ENCODE results near the gene USP31.
"Not testable (repeated sequence)": the region's sequence is repeated elsewhere in the genome, so short reads cannot be mapped to it uniquely, and the experiment has no call there.

USP31 gene

DNA sequence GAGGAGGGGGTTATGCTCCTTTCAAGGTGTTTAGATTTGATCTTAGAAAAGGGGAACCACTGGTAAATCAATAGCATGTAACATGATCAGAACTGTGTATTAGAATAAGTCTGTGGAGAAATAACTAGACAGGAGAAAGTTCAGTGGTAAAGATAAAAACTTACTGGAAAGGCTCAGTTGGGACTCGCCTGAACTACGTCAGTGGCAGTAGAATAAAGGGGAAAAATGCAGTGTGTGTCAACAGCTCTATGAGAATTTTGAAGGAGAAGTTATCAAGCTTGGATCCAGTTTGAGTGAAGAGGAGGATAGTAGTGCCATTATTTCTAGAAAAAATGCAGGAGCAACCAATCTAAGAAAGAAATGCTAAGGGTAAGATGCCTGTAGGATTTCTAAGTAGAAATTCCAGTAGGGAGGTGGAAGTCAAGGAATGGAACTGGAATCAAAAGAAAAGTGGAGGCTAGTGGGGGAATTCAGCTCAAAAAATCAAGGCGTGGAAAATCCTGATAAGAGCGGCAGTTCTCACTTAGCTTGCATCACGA, 48.2 kb downstream of the USP31 start:
- DNase-seq (ENCODE audit: low spot score), result no peak

DNA sequence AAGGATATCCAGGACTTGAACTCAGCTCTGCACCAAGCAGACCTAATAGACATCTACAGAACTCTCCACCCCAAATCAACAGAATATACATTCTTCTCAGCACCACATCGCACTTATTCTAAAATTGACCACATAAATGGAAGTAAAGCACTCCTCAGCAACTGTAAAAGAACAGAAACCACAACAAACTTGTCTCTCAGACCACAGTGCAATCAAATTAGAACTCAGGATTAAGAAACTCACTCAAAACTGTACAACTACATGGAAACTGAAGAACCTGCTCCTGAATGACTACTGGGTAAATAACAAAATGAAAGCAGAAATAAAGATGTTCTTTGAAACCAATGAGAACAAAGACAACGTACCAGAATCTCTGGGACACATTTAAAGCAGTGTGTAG, 52.8 kb downstream of the USP31 start:
- not testable (repeated sequence) for DNase-seq (ENCODE audit: low spot score)

DNA sequence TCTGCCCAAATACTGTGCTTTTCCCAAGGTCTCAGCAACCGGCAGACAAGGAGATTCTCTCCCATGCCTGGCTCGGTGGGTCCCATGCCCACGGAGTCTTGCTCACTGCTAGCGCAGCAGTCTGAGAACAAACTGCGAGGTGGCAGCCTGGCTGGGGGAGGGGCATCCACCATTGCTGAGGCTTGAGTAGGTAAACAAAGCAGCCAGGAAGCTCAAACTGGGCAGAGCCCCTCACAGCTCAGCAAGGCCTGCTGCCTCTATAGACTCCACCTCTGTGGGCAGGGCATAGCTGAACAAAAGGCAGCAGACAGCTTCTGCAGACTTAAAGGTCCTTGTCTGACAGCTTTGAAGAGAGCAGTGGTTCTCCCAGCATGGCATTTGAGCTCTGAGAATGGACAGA, 55.1 kb downstream of the USP31 start:
- not testable (repeated sequence) for DNase-seq (ENCODE audit: low spot score)

DNA sequence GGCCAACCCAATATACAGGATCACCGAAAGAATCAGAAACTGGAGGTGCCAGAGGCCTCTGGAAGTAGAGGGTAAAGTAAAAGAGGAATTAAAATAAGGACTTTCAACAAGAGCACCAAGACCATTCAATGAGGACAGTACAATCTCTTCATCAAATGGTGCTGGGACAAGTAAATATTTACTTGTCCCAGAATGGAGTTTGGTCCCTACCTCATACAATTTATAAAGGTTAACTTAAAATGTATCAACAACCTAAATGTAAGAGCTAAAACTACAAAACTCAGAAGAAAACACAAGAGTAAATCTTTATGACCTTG, 56.5 kb downstream of the USP31 start:
- no peak for DNase-seq (ENCODE audit: low spot score)

DNA sequence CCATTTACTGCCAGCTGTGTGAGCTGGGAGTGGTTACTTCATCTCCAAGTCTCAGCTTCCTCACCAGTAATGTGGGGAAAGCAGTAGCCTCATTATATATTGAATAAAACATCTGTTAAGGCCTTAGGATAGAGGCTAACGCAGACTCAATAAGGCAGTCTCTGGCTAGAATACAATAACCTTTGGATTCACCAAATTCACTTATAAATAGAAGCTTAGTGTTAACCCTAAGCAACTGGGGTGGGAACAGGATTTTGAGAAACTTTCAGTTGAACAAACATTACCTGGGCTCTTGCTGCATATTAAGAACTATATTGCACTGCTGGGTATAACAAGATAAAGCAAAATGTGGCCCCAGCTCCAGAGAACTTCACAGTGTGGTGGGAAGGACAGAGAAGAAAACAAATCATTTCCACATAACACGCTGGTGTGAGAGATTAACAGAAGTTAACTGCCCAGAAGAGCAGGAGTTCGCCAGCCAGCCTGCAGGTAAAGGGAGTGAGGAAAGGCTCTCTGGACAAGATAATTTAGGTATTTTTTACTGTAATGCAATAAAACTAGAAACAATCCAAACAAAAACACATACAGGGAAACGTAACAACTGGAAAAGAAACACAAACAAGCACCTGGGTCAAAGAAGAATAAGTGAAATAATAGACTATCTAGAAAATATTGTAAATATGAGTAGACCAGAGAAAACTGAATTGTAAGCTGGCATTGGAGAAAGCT, 57.0 kb downstream of the USP31 start:
- DNase-seq (ENCODE audit: low spot score), result no peak

DNA sequence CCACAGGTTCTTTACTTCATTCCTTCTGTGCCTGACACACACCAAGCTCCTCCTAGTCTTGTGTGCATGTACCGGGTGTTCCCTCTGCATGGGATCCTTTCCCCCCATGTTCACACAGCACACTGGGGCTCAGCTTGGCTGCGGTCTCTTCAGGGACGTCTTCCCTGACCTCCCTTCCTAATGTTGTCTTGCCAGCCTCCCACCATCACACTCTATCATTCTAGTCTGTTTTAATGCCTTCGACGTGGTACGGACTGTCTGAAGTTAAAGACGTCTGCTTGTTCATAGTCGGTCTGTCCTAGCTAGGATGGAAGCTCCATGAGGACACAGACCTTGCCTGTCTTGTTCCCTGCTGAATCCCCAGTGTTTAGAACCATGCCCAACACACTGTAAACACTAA, 60.1 kb downstream of the USP31 start:
- no peak for DNase-seq (ENCODE audit: low spot score)

DNA sequence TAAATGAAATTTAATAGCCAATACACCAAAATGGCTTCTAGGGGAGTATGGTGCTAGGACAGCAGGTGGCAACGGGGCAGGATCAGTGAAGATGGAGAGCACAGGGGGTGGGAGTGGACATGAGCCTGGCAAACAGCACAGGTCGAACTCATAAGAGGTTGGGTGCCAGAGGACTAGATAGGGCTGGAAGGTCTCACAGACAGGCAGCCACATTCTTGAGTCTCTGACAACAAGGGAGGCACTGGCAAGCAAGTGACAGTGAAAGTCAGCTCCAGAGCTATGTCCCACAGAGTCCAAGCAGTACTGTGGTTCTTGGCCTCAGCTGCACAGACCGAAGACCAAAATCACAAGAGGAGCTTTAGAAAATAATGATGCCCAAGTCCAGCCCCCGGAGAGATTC, 61.2 kb downstream of the USP31 start:
- no peak for DNase-seq (ENCODE audit: low spot score)

DNA sequence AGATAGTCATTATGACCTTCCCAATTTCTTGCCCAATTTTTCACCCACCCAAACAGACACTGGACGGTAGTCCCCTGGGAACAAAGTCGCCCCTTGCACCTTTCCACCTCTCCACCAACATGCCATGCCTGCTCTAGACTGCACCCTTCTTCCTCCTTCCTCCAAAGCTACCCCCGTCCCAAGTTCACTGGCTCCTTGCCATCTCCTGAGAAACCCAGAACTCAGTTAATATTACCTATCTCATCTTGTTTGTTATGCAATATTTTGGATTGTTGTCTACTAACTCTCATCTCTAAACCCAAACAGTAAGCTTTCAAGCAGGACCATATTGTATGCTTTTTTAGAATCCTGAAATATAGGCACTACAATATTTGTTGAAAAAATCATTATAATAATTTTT, 63.3 kb downstream of the USP31 start:
- DNase-seq (ENCODE audit: low spot score), result no peak

DNA sequence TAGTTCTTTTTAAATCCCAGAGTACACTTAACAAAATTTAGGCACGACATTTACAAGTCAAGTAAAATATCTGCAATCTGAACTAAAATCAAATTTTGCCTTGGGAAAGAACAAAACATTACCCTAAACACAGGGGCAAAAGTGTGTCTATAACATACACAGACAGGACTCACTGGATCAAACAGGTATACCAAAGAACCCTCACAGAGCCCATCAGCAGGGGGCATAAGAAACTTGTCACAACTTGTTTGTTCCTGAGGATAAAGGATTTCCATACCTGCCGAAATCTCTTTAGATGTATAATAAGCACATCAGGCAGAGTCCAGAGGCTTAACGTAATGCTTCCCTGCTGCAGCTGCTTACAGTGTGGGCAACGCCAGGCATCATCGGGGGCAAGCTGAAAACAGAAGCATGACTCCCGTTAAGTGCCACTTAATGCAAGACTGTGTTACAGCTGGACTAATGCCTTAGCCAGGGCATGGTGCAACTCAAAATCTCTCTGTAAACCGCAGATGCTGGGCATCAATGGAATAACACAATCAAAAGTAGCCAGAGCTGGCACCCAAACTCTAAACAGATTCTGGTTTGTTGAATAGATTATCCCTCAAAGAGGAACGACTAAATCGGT, 67.0 kb downstream of the USP31 start:
- no peak for DNase-seq (ENCODE audit: low spot score)

DNA sequence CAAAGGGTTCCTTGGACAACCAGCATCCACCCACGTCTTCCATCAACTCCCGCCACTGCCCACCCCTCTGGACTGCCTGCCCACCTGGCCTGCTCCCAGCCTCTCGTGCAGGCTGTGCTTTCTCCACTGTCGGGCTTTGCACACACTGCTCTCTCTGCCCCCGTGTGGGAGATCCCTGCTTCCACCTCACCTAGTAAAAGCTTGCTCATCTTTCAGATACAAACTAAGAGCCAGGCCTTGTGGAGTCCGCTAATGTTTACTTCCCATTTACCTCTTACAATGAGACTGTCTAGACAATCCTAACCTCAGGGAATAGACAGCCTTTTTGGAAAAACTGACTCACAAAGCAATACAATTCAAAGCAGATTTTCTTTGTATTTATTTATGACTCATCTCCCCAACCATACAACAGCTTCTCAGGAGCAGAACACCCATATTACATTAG, 67.6 kb downstream of the USP31 start:
- no peak for DNase-seq (ENCODE audit: low spot score)

DNA sequence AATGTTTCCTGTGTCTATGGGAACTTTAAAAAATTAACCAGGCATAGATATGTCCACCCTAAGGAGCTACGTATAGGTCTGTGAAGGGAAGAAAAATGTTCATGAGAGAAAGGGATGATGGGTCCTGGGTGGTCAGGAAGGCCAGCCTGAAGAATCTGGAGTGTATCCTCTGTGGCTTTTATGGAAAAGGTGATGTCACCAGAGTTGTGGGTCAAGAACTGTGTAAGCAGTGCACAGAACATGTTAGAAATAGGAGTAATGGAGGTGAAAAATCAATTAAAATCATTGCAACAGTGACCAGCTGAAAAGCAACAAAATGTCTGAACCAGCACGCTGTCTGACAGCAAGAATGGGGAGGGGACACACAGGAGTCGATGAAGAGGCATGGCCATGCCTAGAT, 68.5 kb downstream of the USP31 start:
- DNase-seq (ENCODE audit: low spot score), result no peak

DNA sequence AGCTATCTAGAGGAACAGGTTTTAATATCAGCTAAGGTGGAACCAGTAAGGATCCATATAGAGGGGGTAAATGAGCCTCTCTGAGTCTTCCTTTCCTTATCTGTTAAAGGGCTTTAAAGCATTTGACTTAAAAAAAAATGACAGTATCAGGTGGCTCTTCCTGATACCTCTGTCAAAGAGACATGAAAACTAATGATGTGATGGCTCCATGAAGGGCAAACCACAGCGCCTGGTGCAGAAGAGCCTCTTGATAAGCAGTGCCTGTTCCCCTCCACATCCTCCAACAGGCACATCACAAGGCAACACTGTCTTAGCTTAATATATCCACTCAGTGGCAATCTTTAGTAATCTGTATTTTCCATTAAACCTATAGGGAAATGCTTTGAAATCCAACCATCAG, 68.9 kb downstream of the USP31 start:
- DNase-seq (ENCODE audit: low spot score), result no peak

DNA sequence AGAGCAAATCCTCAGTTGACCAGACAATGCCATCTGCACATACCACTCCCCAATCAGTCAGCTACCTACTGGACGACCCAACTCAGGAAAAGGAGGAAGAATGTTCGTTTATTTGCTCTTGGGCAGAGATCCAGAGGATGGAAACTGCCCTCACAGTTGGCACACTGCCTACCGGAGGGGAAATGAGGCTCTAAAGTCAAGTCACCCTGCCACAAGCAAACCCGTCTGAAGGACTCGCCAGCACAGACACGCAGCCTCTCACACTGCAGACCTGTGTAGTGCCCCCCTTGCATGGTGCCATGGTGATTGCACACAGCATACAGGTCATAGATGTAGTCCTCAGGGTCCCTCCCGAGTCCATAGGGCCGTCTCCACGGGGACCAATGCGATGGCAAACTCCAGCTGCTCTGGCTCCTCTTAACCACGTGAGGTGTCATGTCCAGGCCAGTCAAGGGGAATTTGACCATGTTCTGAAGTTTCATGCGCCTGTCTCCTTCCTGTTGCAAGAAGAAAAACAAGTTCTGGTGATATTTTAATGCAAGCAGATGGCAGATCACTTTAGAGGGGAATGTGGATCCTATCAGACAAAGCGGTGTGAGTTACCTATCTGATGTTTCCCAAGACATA, 69.5 kb downstream of the USP31 start:
- DNase-seq (ENCODE audit: low spot score), result no peak

DNA sequence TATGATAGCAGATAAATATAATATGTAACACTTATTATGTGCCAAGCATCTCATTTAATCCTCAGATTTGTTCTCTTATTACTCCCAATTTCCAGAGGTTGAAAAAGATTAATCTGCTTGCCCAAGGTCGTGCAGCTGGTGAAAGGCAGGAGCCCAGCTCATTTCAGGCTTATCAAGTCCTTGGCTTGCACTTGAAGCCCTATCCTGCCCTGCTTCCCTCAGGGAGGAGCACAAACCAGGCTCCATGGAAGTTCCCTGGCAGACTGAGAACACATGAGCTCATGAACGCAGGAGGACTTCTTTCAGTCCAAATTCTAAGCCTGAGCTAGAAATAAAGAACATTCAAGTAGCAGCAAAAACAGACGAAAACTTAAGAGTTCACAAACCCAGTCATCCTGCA, 74.8 kb downstream of the USP31 start:
- DNase-seq (ENCODE audit: low spot score), result no peak

DNA sequence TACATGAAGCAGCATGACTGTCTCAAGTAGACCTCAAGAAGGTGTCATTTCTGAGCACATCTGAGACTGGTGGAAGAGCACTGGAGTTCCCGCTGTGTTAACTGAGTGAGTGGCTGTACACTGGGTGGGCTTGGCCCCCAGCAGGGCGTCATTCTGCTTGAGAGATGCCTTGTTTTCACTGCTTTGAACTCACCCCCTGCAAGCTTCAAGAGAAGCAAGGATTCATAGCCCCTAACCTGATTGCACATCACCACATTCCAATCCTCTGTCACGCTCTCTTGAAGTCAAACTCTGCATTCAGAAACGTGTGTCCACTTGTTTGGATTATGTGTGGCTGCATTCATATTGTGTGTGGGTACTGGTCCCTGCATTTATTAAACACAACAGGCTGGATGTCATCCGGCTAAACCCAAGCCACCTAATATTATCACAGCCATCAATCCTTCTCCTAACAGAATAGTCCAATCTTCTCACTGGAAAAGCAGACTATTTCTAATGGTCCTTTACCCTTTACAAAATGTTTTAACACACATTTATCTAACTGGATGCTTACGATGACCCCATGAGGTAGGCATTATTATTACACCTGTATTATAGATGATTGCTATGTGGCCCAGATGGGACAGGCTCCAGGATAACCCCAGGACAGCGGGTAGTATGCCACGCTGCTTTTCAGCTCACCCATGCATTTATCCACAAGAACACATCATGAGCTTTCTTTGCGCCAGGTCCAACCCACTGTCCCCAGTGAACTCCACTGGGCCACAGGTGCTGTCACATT, 76.3 kb downstream of the USP31 start:
- DNase-seq (ENCODE audit: low spot score), result no peak

DNA sequence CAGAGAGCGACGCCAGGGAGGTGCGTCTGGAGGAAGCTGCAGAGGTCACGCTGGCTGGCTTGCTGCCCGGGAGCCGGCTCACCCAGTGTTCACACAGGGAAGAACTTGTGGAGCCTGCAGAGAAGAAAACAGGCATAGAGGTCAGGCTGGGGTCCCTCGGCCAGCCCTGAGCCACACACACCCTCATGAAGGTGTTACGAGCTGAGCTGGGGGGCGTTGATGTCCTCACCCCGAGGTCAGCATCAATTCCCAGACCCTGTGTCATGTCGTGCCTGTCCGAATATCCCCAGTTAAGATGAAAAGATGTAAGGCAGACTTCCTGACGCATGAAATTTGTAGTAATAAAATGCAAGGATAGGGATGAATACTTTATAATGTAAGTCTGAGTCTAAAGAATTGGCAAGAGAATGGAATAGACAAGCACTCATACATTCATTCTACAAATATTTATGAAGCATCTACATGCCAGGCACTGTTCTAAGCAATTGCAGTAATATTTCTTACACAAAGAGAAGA, 77.1 kb downstream of the USP31 start:
- no peak for DNase-seq (ENCODE audit: low spot score)

DNA sequence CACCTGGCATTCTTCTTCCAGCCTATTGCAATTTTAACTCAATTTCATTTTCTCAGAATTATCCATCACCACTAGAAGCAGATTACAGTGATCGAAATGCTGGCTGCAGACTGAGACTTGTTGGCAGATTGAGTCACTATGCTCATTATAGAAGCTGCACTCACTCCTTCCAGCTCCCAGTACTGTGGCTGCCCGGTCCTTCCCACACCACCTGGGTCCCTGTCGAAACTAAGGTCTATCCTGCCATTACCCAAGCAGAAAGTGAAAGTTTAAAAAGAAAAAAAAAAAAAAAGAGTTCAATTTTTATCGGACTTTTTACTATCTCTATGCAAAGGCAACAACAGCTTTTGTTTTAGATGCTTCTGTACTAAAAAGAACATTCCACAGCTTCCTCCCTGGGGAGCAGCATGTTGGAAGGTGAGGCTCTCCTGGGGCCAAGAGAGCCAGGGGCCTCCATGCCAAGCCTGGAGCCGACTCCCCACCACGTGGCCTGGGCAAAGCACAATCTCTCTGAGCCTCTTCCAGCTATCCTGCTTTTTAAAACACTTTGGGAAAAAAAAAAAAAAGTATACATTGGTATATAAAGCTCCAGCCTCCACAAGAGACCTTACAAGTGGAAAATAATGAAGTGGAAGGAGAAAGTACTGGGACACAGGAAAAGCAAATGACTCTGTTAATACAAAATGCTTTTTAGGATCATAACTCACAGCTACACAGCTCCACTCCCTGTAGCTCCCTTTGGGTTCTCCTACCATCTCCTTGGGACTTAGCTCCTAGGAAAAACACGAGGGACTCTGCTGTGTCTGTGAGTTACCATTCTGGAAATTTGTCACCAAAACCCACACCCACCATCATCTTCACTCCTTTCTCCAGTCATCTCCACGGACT, 77.8 kb downstream of the USP31 start:
- DNase-seq (ENCODE audit: low spot score), result no peak

DNA sequence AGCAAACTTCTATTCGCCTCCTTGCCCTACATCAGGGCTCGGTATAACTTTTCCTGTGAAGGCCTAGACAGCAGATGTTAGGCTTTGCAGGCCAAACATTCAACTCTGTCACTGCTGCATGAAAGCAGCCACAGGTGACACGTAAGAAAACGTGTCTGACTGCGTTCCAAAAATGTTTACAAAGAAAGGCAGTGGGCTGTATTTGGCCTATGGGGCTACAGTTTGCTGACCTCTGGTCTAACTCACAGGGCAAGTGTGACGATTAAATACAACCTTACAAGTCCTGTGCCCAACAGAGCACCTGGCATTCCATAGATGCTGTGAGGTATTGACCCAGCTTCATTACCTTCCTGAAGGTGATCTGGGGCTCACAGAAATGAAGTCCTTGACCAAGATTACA, 79.4 kb downstream of the USP31 start:
- DNase-seq (ENCODE audit: low spot score), result no peak

DNA sequence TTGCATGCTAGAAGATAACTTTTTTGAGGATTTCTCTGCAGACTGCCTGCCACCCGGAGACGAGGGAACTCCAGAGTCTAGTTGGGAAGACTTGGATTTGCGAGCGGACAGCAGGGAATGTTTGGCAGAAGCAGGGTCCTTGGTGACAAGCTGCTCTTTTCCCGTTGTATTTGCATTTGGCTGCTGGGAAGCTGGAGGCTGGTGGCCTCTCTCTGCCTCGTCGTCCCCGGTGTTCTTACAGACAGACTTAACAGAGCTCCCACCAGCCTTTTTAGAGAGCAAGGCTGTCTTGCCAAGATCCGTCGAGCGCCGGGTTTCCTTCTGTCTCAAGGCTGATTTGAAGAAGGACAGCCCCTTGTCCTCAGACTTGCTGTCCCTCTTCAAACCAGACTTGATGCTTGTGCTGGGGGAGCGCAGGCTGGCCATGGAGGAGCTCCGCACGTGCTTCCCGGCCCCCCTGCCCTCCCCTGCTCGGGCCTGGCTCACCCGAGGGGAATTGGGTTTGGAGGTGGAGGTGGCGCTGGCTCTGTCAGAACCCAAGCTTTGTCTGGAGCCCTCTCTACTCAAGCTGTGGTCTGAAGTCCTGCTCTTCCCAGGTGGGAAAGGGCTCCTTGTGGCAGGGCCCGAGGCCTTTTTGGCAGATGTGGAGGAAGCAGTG, 81.0 kb downstream of the USP31 start:
- no peak for DNase-seq (ENCODE audit: low spot score)

DNA sequence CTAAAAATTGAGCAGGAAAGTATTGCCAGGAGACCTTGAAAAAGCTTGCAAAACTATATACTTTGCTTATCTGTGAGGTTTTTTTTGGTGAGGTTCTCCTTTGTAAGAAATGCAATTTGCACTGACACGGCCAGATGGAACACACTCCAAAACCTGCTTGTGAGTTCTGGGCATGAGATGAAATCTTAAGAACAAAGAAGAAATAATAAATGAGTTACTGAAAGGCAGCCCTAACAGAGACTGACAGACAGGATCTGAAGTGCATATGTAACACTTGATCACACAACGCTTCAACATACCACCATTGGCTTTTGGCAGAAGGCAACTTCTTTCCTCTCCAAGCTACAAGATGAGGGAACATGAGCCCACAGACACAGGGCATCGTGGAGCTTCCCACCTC, 82.6 kb downstream of the USP31 start:
- no peak for DNase-seq (ENCODE audit: low spot score)

Measured in SK-N-DZ (cell line).